MM.1S (cell line): ENCODE data around the gene ZFYVE28.

Experiments
- CTCF ChIP-seq: fragments of 300-600 bp; sonication (generic); IDR thresholded peaks from 2 replicates; pipeline ENCODE4 v1.5.1; 2016; ENCODE audit warnings: antibody characterized with exemption, low read length, mixed read lengths
- EZH2 ChIP-seq: fragments of 300-600 bp; sonication (generic); optimal IDR thresholded peaks from 2 replicates; pipeline ENCODE3; 2017; ENCODE audit warnings: low read depth, mild to moderate bottlenecking, antibody characterized with exemption, low read length, mixed read lengths
- EZH2phosphoT487 ChIP-seq: fragments of 300-600 bp; sonication (generic); IDR thresholded peaks from 2 replicates; pipeline ENCODE4 v1.6.1; 2018; ENCODE audit warnings: antibody characterized with exemption, low read length

GRCh38 chr4:2301806-2302205 is 116.6 kb downstream of the ZFYVE28 start:
- no peak for TF ChIP-seq CTCF
- TF ChIP-seq EZH2phosphoT487, result no peak
- no peak for TF ChIP-seq EZH2
